Measurements from ENCODE around the gene SPATC1L.
"Not testable (repeated sequence)": the region's sequence is repeated elsewhere in the genome, so short reads cannot be mapped to it uniquely, and the experiment has no call there.

Gene SPATC1L

DNA sequence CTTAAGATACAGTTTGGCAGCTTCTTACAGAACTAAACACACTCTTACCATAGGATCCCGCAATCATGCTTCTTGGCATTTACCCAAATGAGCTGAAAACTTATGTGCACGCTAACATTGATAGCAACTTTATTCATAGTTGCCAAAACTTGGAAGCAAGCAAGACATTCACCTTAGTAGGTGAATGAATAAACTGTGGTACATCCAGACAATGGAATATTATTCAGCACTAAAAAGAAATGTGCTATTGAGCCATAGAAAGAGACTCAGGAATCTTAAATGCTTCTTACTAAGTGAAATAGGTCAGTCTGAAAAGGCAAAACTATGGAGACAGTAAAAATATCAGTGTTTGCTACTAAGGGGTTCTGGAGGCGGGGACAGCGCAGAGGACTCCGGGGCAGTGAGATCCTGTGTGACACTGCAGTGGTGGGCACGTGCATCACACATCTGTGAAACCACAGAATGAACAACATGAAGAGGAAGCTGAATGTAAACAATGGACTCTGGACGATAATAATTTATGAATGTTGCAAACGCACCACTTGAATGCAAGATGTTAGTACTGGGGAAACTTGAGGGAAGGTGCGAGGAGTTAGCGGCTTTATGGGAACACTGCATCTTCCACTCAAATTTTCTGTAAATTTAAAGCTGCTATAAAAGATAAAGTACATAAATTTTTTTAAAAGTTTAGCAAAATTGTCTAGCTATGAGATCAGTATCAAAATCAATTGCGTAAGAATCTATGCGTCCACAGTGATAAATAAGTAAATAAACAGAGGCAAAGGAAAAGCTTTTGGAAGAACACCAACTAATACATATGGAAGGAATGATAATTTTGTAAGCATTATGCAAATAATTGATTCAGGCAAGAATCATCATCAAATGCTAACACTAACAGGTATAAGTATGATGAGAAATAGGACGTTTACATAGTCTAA is 15.4 kb upstream of the SPATC1L start:
- no peak for FAIRE-seq

DNA sequence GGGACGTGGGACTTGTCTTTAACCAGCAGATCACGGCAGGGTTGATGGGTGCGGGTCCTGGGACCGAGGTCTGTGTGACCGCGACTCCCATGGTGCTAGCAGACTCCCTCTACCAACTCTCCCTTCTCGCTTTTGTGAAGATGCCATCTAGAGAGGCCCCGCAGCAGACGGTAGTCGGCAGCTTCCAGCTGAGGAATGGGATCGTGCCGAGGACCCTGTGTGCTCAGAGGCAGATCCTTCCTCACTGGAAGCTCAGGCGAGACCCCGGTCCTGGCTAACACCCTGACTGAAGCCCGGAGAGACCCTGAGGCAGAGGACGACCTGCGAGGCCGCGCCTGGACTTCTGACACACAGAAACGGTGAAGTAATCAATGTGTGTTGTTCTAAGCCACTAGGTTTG is 12.5 kb upstream of the SPATC1L start:
- no peak for FAIRE-seq

DNA sequence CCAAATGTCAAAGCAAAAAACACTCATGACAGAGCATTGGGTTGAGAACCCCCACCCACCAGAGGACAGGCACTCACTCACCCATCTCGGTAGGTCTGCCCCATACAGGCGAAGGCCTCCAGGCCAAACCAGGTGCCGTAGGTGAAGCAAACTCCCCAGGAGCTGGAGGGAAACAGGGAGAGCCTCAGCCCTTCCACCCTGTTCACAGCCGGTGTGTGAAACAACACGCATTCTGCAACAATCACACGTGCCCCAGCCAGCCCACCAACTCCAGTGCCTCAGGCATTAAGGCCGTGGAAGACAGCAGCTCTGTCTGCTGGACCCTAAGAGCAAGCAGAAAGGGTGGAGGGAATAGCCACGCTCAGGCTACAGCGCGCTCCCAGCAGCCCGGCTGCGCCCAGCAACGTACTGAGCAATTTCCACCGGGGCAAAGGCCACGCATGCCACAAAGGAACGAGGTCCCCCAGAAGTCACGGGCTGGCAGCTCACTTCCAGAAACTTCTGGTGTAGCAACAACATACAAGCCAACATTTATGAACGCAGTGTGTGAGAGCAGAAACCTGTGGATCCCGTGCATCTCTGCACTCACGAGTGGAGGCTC is 11.4 kb upstream of the SPATC1L start:
- FAIRE-seq = no peak

DNA sequence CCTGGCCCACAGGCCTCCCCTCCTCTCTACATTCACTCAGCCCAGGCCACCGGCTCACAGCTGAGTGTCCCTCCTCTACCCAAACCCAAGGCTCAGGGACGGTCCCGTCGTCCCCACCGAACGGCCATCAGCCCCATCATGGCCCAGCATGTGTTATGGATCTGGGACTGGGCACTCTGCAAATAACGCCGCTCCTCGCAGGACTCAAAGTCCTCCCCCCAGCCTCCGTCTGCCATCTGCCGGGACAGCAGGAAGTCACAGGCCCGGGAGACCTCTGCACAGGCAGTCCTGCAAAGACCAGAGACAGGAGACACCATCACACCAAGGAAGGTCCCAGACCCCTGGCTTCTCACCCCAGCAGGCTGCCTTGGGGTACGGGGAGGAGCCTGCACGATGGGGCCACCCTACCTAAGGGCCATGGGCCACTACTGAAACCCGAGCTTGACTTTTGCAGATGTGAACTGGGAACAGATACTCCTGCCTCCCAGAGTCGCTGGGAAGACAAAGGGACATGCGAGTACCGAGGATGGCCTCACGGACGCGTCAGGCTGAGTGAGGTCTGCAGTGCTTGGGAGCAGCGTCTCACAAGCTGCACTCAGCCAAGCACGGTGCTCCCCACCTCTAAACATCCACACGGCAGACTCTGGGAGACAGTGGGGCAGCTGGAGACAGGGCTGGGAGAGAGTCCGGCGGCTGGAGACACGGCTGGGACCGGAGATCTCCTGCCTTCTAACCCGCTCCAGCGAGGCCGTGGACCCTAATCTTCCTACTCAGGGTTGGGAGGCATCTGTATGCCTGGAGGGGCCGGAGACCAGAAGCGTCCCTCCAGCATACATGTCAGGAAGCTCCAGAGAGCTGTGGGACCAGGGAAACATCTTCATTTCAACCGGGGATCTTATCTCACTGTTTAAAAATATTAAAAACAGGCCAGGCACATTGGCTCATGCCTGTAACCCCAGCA is 10.4 kb upstream of the SPATC1L start:
- FAIRE-seq = no peak

DNA sequence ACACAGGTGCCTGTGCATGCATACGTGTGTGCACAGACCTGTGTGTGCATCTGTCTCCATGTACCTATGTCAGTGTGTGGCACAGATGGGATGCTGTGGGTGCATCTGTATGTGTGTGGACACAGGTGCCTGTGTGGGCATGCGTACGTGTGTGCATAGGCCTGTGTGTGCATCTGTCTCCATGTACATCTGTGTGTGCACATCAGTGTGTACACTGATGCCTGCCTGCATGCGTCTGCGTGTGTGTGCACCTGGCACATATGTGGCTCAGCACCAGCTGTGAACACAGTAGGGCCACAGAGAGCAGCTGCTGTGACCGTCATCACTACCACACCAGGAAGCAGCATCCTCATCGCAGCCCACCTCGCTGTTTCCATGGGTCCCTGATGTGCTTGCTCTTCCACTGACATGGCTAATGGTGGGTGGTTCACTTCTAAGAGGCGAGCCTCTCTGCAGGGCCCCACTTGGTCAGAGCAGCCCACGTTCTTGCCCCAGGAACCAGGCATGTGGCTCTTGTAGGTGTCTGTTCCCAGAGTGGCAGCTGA is 9.6 kb upstream of the SPATC1L start:
- no peak for FAIRE-seq

DNA sequence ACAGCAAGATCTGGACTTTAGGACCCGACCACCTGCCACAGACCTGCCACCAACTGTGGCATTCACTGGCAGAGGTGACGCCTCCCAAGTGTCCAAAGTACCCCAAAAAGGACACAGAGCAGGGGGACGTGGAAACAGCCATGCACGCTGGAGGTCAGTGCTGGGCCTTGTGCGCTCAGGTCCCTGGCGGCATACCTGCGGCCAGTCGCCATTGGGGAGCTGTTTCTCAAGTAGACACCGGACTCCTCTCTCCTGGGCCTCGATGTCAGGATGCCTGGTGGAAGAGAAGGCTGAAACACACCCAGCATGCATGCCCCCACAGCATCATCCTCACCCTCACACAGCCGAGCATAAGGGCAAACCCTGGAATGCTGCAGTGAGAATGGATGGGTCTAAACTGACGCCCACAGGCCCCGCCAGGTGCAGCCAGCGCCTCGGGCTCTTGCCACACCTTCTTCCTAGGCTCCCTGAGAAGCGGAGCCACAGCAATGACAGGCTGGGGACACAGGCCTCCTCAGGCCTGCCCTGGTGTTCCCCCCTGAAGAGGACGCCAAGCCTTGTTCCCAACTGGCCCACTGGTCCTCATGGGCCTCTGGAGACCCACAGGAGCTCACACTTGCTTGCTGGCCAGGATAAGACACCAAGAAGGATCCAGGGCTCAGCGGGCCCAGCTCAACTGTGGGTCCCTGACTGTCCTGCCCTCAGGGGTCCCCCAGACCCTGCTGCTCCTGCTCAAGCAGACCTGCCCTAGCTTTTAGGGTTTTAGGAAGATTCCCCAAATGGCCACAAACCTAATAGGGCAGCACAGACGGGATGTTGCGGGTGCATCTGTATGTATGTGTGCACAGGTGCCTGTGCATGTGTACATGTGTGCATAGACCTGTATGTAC is 7.7 kb upstream of the SPATC1L start:
- FAIRE-seq = no peak

DNA sequence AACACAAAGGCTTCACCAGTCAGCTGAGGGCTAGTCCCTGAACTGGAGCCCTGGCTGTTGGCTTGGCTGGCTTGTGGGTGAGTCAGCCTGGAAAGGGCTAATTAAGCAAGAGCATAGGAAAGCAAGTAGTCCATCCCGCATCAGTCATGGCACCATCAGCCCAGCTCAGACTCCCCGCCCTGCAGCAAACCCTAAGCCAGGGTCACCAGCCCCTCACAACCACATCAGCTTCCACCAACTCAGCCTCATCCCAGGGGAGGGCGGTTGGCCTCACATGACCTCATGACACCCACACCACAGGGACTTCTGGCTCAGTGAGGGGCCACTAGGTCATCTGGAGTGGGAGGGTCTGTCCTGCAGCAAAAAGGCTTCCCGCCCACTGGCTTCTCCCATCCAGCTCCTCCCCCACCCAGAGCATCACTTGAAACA is 7.0 kb upstream of the SPATC1L start:
- no peak for FAIRE-seq

DNA sequence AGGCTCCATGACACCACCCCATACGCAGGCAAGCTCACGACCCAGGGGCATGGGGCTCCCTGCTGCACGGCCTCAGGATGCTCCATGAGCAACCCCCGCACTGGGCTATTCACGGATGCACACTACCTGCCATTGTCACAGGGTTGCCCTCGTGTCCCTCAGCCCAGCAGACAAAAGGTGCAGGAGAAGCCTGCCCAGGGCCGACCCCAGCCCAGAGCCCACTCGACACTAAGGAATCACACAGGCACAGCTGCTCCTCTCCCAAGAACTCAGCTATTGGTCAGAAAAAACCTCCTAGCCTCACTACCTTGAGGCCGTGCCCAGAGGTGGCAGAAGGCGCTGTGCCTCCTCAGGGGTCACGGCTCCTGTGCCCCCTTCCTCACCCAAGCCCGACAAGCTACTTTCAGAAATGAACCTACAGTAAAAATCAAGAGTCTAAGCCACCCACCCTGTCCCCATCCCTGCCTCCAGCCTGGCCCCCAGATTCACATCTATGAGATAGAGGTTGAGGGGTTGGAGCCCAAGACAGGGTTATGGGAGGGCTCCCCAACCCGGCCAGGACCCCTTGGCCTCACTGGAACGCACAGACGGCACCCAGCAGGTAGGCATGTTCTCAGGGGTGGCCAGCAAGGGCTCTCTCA is 6.4 kb upstream of the SPATC1L start:
- FAIRE-seq = no peak

DNA sequence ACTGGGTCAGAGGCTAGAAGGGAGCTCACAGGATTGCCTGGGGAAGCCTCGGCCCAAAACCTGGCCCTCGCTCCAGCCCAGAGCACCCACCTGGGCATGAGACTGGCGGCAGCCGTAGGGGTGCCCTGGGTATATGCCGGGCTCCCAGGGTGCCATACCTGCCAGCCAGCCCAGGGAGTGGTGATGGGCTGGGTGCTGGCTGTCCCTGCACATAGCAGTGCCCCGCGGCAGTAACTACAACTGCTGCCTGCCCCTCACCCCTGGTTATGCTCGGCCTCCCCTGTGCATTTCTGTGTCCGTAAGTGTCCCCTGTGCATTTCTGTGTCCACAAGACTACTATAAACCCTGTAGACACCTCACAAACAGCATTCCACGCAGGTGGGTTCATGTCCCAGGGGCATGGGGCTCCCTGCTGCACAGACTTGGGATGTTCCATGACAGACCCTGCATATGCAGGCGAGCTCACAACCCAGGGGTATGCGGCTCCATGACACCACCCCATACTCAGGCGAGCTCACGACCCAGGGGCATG is 5.8 kb upstream of the SPATC1L start:
- FAIRE-seq = no peak

DNA sequence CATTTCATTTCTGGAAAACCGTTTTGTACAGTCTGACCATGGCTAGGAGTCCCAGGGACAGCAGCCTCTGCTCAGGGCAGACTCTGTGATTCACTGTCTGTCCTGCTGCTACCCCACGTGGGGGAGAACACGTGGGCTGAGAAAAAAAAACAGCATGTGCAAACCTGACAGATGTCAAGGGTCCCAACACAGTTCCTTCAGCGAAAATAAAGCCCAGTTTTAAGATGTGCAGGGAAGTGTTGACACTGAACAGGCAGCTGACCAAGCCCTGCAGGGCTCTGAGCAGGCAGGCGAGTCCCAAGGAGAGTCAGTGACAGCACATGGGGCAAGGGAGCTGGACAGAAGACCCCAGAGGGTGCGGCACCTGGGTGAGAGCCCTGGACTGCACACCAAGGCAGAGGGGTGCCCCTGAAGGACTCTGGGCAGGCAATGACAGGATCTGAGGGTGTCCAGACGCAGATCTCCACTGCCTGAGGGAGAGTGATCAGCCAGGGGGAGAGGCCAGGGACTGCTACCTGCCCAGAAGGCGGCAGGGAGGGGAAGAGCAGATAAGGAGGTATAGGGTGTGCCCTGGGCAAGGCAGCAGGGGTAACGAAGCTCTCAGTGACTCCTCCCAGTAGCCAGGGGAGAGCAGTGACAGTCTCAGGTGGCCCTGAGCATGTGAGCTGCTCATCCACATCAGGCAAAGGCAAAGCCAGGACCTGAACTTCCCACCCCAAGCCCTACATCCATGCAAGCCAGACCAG is 5.1 kb upstream of the SPATC1L start:
- no peak for FAIRE-seq

DNA sequence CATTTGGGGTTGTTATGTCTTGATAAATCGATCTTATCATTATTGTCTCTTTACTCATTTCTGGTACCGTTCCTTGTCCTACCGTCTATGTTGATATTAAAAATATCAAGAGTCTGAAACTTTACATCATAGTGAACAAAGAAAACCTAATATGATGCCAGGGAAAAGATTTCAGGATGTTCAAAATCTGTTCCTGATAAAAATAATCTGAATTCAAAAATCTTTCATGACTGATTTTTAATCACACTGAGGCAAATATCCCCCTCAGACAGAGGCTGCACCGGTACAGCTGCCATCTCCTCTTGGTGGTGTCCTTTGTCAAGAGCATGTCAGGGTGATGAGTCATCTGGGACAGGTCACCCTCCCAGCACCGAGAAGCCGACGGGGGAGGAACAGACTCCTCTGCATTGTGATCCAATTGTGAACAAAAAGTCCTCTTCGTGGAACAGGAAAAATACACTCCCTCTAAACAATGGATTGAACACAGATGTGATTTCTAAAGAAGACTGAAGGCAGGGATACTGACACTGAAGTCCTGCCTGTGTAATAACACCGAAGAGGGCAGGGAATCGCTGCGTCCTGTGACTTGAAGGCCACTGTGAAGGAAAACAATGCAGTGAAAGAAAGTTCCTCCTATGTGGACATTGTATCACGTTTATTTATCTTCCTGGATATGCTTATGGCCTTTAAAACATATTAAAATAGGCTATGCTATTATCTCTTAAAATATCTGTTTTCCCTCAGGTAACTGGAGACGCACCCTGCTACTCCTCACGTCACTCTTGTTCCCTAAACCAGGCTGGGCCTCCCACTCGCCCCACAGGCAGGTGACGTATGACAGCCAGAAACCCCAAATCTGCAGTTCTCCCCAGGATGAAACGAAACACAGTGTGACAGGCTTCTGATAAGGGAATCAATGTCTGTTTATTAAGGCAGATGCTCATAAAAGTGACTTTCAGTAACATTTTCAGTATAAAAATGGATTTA is 4.3 kb upstream of the SPATC1L start:
- no peak for FAIRE-seq

DNA sequence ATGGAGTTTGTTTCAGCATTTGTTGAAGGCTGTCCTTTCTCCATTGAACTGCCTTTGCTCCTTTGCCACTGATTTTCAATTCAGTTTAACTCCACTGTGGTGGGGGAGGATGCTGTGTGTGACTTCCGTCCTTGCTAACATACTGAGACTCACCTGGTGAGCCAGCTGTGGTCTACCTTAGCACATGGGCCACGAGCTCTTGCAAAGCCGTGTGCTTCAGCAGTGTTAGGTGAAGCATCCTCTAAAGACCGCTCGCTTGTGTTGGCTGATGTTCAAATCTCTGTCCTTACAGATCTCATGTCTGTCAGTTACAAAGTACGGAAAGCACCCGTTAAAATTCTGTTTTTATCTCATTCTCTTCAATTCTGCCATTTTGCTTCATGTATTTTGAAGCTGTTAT is 3.6 kb upstream of the SPATC1L start:
- no peak for FAIRE-seq

DNA sequence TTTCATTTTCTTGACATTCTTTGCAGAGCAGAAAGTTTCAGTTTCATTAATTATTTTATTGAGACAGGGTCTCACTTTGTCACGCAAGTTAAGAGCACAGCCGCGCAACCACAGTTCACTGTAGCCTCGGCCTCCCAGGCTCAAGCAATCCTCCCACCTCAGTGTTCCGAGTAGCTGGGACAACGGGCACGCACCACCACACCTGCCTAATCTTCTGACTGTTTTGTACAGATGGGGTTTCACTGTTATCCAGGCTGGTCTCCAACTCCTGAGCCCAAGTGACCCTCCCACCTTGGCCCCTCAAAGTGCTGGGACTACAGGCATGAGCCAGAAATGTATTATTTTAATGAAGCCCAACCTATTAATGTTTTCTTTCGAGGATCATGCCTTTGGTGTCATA is 3.0 kb upstream of the SPATC1L start:
- no peak for FAIRE-seq

DNA sequence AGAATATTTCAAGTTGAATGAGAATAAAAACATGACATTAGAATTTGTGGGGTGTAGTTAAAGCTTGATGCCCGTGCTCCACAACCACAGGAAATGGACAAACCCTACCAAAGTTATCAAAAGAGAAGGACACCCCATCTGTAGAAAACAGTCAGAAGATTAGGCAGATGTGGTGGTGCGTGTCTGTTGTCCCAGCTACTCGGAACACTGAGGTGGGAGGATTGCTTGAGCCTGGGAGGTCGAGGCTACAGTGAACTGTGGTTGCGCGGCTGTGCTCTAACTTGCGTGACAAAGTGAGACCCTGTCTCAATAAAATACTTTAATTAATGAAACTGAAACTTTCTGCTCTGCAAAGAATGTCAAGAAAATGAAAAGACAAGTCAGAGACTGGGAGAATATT is 1.5 kb upstream of the SPATC1L start:
- FAIRE-seq = no peak

DNA sequence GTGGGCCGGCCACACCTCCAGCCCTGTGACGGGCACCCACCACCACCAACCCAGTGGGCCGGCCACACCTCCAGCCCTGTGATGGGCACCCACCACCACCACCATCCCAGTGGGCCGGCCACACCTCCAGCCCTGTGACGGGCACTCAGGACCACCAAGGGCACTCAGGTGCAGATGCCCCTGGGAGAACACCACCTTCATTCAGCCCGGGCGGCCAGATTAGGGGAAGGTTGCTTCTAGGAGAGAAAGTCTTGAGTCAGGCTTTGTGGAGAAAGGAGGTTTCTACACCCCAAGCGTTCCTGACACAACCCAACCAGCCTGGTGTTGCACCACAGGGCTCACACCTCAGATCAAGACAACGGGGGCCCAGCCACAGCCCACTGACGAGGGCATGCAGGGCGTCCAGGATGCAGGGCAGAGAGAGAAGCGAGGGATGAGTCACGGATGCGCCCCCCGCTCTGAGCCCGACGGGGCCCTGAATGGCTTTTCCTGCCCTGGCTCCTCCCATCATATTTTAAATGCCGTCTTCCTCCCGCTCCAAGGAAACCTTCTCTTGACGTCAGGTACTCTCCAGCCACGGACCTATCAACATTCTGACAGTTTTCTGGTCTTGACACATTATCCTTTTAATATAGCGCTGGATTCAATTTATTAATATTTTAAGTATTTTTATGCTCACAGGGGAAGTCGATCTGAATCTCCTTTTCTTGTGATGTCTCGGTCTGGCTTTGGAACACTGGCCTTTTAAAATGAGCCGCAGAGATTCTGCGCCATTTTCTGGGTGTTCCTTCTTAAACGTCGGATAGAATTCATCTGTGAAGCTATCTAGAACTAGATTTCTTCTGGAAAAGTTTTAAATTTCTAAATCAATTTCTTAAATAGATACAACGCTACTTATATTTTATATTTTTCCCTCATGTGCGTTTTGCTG is 631 bp upstream of the SPATC1L start:
- no peak for FAIRE-seq

DNA sequence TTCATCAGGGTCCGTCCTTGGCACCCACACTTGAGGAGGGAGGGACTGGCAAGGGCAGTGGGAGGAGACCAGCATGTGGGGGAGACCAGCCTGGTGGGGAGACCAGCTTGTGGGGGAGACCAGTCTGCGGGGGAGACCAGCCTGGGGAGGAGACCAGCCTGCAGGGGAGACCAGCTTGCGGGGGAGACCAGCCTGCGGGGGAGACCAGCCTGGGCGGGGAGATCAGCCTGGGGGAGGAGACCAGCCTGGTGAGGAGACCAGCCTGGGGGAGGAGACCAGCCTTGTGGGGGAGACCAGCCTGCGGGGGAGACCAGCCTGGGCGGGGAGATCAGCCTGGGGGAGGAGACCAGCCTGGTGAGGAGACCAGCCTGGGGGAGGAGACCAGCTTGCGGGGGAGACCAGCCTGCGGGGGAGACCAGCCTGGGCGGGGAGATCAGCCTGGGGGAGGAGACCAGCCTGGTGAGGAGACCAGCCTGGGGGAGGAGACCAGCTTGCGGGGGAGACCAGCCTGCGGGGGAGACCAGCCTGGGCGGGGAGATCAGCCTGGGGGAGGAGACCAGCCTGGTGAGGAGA is 836 bp downstream of the SPATC1L start:
- not testable (repeated sequence) for FAIRE-seq

Measured in colon (tissue), 2 donors.